ENCODE data around the gene ARPC5L.

GRCh38 chr9:124881138-124881743, 19.3 kb downstream of the ARPC5L start:
- TF ChIP-seq CTCF (conservative IDR thresholded peaks at IDR 0.05) (no peak), ZFX (IDR thresholded peaks at IDR 0.05) (no peak)
